ENCODE results near the gene HIF1AN.
"Not testable (repeated sequence)": the region's sequence is repeated elsewhere in the genome, so short reads cannot be mapped to it uniquely, and the experiment has no call there.

The HIF1AN gene

DNA sequence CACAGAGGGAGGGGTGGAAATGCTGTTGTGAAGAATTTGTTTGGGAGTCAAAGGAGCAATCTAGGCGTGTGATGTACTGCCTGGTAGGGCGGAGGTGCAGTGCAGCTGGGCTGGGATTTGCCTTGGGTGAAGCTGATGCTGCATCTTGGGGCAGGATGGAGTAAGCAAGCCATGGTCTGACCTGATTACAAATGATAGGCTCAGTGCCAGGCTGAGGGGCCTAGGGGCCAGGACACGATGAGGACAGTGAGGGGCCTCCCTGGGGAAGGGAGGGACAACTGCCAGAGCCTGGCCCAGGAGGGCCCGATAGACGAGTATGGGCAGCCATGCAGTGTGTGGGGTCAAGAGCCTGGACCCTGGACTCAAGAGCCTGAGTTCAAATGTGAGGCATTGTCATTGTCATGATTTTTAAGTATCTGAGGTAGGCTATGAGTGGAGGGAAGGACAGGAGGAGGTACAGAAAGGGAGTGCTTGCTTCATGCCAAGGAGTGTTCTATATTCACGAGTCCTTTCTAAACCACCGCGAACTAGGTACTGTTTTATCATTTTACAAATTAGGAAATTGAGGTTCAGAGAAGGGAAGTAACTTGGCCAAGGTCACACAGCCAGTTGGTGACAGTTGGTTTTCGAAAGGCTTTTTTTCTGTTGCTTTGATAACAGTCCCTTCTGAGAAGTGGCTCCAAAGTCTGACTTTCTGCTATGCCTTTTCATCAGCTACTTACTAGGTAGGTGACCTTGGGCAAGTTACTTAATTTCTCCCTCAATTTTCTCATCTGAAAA is 29.7 kb downstream of the HIF1AN start:
- H3K4me3 Mint-ChIP-seq: no peak overlapping the region
- DNase-seq (ENCODE audit: low spot score): no peak
- peaks cover 11% of the 10 kb centered on the region for H3K4me1 Mint-ChIP-seq (ENCODE audit: low read depth)
- H3K27me3 Mint-ChIP-seq (ENCODE audit: low read depth): peaks cover 38% of the 10 kb centered on the region
- H3K36me3 Mint-ChIP-seq (ENCODE audit: low read depth): peaks cover 2% of the 10 kb centered on the region
- no peak overlapping the region for H3K27ac Mint-ChIP-seq
- no peaks in the 10 kb centered on the region for H3K9me3 Mint-ChIP-seq

DNA sequence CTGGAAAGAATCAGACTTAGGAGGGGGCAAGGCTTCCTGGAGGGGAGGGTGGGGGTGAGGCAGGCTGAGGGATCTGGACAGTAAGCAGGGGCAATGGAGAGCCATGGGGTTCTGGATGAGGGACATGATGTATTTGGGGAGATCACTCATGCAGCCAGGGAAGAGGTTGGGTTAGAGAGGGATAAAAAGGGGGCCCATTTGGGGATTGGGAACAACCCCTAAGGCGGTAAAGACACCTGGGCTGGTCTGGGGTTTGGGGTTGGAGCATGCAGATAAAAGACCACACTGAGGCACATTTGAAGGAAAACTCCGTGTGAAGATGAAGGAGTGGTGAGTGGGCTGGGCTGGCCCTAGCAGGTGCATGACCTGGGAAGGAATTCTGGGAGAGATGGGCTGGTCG is 30.8 kb downstream of the HIF1AN start:
- no peak for DNase-seq (ENCODE audit: low spot score)
- Mint-ChIP-seq H3K4me3 (no peak overlapping the region), H3K4me1 (ENCODE audit: low read depth) (peaks cover 9% of the 10 kb centered on the region), H3K9me3 (no peaks in the 10 kb centered on the region), H3K27ac (no peak overlapping the region), H3K27me3 (ENCODE audit: low read depth) (peaks cover 38% of the 10 kb centered on the region), H3K36me3 (ENCODE audit: low read depth) (no peaks in the 10 kb centered on the region)

- peaks cover 8% of the 10 kb centered on the region for H3K4me1 Mint-ChIP-seq (ENCODE audit: low read depth)
- H3K27ac Mint-ChIP-seq: no peak overlapping the region
- H3K4me3 Mint-ChIP-seq: no peak overlapping the region
- no peaks in the 10 kb centered on the region for H3K36me3 Mint-ChIP-seq (ENCODE audit: low read depth)
- no peak for DNase-seq (ENCODE audit: low spot score)
- peaks cover 38% of the 10 kb centered on the region for H3K27me3 Mint-ChIP-seq (ENCODE audit: low read depth)
- no peaks in the 10 kb centered on the region for H3K9me3 Mint-ChIP-seq
These were observed 31.5 kb downstream of the HIF1AN start for GRCh38 chr10:100567249-100567648.

DNA sequence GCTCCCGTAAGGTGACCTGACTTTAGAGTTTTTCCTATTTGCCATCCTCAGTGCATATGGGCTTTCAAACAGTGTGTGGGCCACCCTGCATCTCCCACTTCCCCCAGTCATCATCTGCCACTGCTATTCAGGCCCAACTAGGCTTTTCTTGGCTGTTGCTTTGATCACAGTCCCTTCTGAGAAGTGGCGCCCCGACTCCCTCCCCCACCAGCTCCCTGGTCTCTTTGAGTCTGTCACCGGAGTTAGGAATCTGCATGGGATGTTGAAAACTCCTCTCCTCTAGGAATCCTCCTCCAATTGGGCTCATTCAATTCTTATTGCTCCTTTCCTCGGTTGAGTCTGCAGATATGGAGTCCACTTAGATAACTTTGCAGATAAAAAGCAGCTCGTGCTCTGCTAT is 32.1 kb downstream of the HIF1AN start:
- H3K4me3 Mint-ChIP-seq: no peak overlapping the region
- no peaks in the 10 kb centered on the region for H3K9me3 Mint-ChIP-seq
- no peak for DNase-seq (ENCODE audit: low spot score)
- no peak overlapping the region for H3K27ac Mint-ChIP-seq
- peaks cover 39% of the 10 kb centered on the region for H3K27me3 Mint-ChIP-seq (ENCODE audit: low read depth)
- no peaks in the 10 kb centered on the region for H3K36me3 Mint-ChIP-seq (ENCODE audit: low read depth)
- peaks cover 7% of the 10 kb centered on the region for H3K4me1 Mint-ChIP-seq (ENCODE audit: low read depth)

- no peak overlapping the region for H3K4me3 Mint-ChIP-seq
- H3K27me3 Mint-ChIP-seq (ENCODE audit: low read depth): peaks cover 35% of the 10 kb centered on the region
- H3K27ac Mint-ChIP-seq: no peak overlapping the region
- no peaks in the 10 kb centered on the region for H3K36me3 Mint-ChIP-seq (ENCODE audit: low read depth)
- H3K9me3 Mint-ChIP-seq: no peaks in the 10 kb centered on the region
- H3K4me1 Mint-ChIP-seq (ENCODE audit: low read depth): peaks cover 4% of the 10 kb centered on the region
- no peak for DNase-seq (ENCODE audit: low spot score)
These were observed 33.2 kb downstream of the HIF1AN start for GRCh38 chr10:100568912-100569311.

DNA sequence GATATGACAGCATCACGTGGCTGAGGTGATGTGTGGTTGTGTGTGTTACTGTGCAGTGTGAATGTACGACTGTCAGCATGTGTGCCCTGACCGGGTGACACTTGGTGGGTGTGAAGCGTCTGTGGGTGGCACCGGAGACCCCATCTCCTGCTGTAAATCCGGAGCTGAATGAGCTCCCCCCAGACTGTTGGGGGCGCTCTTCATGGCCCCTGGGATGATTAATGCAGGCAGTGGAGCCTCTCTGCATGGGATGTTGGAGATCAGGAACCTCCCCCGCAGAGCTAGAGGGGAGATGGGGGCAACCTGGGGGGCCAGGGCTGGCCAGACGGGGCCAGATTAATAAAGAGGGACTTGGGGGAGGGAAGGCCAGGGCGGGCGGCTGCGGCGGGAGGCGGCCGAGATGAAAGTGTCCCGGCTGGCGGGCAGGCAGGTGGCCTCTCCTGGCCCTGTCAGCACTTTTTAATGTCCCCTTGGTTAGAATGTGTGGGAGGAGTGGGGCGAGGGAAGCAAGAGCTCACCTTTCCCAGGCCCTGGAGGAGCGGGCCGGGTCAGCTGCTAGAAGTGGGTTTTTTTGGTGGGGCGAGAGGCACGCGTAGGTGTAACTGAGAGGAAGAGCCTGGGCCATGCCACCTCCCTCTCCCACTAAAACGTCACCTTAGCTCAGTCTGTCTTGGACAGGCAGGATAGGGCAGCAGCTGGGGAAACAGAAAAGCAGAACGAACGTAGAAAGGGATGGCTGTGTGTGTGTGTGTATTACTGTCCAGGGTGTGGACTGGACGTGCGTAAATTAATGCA is 34.1 kb downstream of the HIF1AN start:
- H3K27ac Mint-ChIP-seq: no peak overlapping the region
- no peak for DNase-seq (ENCODE audit: low spot score)
- H3K4me1 Mint-ChIP-seq (ENCODE audit: low read depth): peaks cover under 1% of the 10 kb centered on the region
- no peaks in the 10 kb centered on the region for H3K9me3 Mint-ChIP-seq
- H3K27me3 Mint-ChIP-seq (ENCODE audit: low read depth): peaks cover 32% of the 10 kb centered on the region
- no peak overlapping the region for H3K4me3 Mint-ChIP-seq
- H3K36me3 Mint-ChIP-seq (ENCODE audit: low read depth): no peaks in the 10 kb centered on the region

DNA sequence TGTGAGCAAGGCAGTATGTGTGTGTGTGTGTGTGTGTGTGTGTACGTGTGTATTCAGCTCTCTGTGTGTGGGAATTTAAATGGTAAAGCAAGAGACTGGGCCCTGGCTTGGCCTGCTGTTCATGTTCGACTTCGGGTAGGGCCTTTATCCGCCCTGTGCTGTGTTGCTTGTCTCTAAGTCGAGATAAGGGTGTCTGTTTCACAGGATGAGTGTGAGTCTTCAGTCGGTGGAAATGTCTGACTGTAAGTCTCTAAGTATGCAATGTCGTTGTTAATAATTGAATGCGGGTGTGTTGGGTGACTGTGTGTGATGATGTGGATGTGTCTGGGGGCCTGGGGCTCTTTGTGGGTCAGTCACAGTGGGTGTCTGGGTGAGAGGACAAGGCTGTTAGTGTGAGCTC is 34.8 kb downstream of the HIF1AN start:
- DNase-seq (ENCODE audit: low spot score): no peak
- no peaks in the 10 kb centered on the region for H3K36me3 Mint-ChIP-seq (ENCODE audit: low read depth)
- no peaks in the 10 kb centered on the region for H3K9me3 Mint-ChIP-seq
- no peaks in the 10 kb centered on the region for H3K4me1 Mint-ChIP-seq (ENCODE audit: low read depth)
- H3K27ac Mint-ChIP-seq: no peak overlapping the region
- H3K4me3 Mint-ChIP-seq: no peak overlapping the region
- H3K27me3 Mint-ChIP-seq (ENCODE audit: low read depth): peaks cover 32% of the 10 kb centered on the region

DNA sequence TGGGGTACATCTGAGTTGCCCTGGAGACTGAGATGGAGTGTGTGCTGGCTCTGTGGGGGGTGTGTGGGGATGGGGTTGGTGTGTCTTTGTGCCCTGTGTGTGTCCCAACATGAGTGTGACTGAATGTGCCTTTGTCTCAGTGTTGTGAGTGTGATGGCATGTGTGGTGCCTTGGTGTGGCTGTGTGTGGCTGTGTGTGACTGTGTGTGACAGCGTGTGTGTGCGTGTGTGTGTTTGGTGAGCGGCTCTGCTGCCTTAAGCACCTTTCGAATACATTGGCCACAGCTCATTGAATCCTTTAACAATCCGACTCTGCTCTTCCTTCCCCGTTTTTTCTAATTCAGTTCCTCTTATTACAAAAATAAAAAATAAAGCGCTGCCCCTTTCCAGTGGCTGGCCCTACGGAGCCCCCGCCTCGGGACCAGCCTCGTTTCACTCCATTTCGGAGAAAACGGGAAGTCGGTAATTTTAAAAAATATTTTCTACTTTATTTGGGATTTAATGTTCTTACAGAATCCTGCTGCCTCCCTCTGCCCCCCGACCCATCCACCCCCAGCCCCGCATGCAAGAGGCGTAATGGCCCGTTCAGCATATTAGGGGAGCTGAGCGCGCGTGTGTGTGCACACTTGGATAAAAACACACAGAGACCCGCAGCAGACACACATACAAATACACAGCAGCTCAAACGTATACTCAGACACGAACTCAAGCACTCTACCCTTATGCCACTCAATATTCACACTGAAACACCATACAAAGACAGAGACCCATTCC is 35.5 kb downstream of the HIF1AN start:
- Mint-ChIP-seq H3K9me3 (no peaks in the 10 kb centered on the region), H3K4me3 (no peak overlapping the region), H3K27me3 (ENCODE audit: low read depth) (peaks cover 35% of the 10 kb centered on the region), H3K36me3 (ENCODE audit: low read depth) (no peaks in the 10 kb centered on the region), H3K4me1 (ENCODE audit: low read depth) (no peaks in the 10 kb centered on the region), H3K27ac (no peak overlapping the region)
- no peak for DNase-seq (ENCODE audit: low spot score)

DNA sequence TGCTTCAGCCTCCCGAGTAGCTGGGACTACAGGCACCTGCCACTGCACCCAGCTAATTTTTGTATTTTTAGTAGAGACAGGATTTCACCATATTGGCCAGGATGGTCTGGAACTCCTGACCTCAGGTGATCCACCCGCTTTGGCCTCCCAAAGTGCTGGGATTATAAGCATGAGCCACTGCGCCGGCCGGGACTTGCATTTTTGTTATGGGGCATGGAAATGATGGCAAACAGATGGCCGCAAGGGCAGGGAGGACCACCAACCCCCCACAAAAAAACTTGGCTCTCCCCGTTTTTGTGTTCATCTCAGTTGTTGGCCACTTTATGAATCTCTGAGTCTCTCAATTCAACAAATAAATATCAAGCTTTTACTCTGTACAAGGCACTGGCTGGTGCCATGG is 39.4 kb downstream of the HIF1AN start:
- peaks cover 41% of the 10 kb centered on the region for H3K27me3 Mint-ChIP-seq (ENCODE audit: low read depth)
- not testable (repeated sequence) for H3K4me1 Mint-ChIP-seq (ENCODE audit: low read depth); H3K27ac Mint-ChIP-seq; H3K9me3 Mint-ChIP-seq; DNase-seq (ENCODE audit: low spot score); H3K36me3 Mint-ChIP-seq (ENCODE audit: low read depth); H3K4me3 Mint-ChIP-seq

- Mint-ChIP-seq H3K4me1 (ENCODE audit: low read depth) (no peaks in the 10 kb centered on the region), H3K27ac (no peak overlapping the region), H3K27me3 (ENCODE audit: low read depth) (peaks cover 41% of the 10 kb centered on the region), H3K4me3 (no peak overlapping the region), H3K9me3 (no peaks in the 10 kb centered on the region), H3K36me3 (ENCODE audit: low read depth) (no peaks in the 10 kb centered on the region)
- DNase-seq (ENCODE audit: low spot score): no peak
These were observed 40.0 kb downstream of the HIF1AN start for GRCh38 chr10:100575585-100576281.

DNA sequence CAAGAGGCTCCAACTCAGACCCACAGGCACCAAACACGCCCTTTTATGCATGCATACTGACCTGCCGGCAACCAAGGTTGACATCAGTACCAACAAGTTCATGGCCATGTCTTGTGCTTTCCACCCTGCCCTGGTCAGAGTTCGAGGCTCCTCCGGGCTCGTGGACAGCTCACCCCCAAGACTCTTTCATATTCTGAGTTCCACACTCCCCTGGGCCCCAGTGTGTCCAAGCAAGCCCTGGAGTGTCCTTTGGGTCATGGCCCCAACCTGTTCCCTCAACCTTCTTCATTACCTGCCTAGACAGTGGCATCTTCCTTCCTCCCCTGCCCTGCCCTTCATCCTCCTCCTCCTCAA is 40.5 kb downstream of the HIF1AN start:
- no peaks in the 10 kb centered on the region for H3K4me1 Mint-ChIP-seq (ENCODE audit: low read depth)
- H3K4me3 Mint-ChIP-seq: no peak overlapping the region

GRCh38 chr10:100579261-100580090 is 43.7 kb downstream of the HIF1AN start:
- Mint-ChIP-seq H3K27ac (no peak overlapping the region), H3K9me3 (no peaks in the 10 kb centered on the region), H3K36me3 (ENCODE audit: low read depth) (no peaks in the 10 kb centered on the region), H3K27me3 (ENCODE audit: low read depth) (peaks cover 42% of the 10 kb centered on the region), H3K4me3 (no peak overlapping the region), H3K4me1 (ENCODE audit: low read depth) (no peaks in the 10 kb centered on the region)
- no peak for DNase-seq (ENCODE audit: low spot score)

More for the DNA sequence above, 40.5 kb downstream of the HIF1AN start:
- DNase-seq (ENCODE audit: low spot score): no peak
- Mint-ChIP-seq H3K9me3 (no peaks in the 10 kb centered on the region), H3K27ac (no peak overlapping the region), H3K36me3 (ENCODE audit: low read depth) (no peaks in the 10 kb centered on the region), H3K27me3 (ENCODE audit: low read depth) (peaks cover 41% of the 10 kb centered on the region)

DNA sequence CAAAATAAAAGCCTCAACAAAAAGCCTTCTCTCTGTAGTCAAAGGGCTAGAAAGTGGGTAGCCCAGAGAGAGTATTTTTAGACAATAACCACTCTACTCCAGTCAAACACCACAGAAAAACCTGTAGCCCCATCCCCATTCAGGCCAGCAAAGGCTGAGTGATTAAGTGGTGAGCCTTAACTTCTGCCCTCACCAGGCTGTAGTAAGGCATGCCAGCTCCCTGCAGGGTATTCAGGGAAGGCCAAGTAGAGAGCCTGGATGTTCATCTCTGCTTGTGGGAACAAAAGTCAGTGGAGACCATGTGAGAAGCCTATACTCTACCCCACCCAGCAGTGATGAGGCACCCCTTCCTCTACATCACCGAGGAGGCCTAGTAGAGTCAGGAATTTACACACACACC is 51.2 kb downstream of the HIF1AN start:
- H3K27ac Mint-ChIP-seq: no peak overlapping the region
- H3K4me3 Mint-ChIP-seq: no peak overlapping the region
- no peak for DNase-seq (ENCODE audit: low spot score)
- H3K36me3 Mint-ChIP-seq (ENCODE audit: low read depth): no peaks in the 10 kb centered on the region
- no peaks in the 10 kb centered on the region for H3K9me3 Mint-ChIP-seq
- H3K27me3 Mint-ChIP-seq (ENCODE audit: low read depth): peaks cover 63% of the 10 kb centered on the region
- no peaks in the 10 kb centered on the region for H3K4me1 Mint-ChIP-seq (ENCODE audit: low read depth)
